ENCODE results near the gene IL20RB. TPM values are rescaled to one million over a fixed set of nuclear protein-coding genes. Genes with fewer than 3 reads are reported as not detected.

Gene IL20RB
- total and polyA plus RNA-seq, 4 donors = 0.14 to 1.3 (median 0.33) TPM

GRCh38 chr3:136988651-136989050 is 30.9 kb downstream of the IL20RB start (continued):
- TF ChIP-seq, protein P1, sequence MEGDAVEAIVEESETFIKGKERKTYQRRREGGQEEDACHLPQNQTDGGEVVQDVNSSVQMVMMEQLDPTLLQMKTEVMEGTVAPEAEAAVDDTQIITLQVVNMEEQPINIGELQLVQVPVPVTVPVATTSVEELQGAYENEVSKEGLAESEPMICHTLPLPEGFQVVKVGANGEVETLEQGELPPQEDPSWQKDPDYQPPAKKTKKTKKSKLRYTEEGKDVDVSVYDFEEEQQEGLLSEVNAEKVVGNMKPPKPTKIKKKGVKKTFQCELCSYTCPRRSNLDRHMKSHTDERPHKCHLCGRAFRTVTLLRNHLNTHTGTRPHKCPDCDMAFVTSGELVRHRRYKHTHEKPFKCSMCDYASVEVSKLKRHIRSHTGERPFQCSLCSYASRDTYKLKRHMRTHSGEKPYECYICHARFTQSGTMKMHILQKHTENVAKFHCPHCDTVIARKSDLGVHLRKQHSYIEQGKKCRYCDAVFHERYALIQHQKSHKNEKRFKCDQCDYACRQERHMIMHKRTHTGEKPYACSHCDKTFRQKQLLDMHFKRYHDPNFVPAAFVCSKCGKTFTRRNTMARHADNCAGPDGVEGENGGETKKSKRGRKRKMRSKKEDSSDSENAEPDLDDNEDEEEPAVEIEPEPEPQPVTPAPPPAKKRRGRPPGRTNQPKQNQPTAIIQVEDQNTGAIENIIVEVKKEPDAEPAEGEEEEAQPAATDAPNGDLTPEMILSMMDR (IDR thresholded peaks at IDR 0.05; ENCODE audit: low read depth, low read length, missing input control) = no peak
- TF ChIP-seq ATF3 (IDR thresholded peaks at IDR 0.05) = no peak

DNA sequence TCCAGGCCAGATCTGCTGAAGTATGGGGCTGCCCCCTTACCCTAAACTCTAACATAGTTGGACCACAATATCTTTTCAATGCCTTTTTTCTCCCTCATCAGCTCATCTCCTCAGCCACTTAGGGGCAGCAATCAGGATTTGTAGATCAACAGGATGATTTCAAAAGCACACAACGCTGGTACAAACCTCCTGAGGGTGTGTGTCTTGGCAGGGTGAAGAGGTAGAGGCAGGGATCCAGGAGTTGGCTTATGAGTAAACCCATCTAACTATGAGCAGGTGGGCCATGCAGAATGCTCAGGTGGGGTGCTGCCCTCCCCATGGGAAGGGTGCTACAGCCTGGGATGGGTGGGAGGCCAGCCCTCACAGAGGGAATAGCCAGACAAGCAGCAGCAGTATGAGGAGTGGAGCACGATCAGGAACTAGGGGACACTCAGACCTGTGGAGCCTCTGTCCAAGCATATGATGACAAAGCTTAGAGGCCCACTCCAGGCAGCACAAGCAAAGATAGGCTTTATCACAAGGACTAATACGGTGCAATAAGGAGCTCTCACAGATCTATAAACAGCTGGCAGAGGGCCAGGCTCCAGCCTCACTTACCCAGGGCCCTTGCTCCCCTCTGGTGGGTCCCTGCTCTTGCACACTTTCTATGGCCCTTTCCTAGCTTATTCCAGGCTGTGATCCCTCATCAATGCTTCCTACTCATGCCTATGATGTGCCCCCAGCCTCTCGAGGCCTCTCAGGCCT is 32.2 kb downstream of the IL20RB start:
- WGBS = 87% methylated on average over 4 of the region's 4 CpGs
- no peak for DNase-seq (ENCODE audit: low spot score)
- no peak for TF ChIP-seq RXRA (IDR thresholded peaks at IDR 0.05)
- no peak for TF ChIP-seq NR2F2 (IDR thresholded peaks at IDR 0.05)
- TF ChIP-seq ATF3 (IDR thresholded peaks at IDR 0.05) = no peak
- TF ChIP-seq, protein P2, sequence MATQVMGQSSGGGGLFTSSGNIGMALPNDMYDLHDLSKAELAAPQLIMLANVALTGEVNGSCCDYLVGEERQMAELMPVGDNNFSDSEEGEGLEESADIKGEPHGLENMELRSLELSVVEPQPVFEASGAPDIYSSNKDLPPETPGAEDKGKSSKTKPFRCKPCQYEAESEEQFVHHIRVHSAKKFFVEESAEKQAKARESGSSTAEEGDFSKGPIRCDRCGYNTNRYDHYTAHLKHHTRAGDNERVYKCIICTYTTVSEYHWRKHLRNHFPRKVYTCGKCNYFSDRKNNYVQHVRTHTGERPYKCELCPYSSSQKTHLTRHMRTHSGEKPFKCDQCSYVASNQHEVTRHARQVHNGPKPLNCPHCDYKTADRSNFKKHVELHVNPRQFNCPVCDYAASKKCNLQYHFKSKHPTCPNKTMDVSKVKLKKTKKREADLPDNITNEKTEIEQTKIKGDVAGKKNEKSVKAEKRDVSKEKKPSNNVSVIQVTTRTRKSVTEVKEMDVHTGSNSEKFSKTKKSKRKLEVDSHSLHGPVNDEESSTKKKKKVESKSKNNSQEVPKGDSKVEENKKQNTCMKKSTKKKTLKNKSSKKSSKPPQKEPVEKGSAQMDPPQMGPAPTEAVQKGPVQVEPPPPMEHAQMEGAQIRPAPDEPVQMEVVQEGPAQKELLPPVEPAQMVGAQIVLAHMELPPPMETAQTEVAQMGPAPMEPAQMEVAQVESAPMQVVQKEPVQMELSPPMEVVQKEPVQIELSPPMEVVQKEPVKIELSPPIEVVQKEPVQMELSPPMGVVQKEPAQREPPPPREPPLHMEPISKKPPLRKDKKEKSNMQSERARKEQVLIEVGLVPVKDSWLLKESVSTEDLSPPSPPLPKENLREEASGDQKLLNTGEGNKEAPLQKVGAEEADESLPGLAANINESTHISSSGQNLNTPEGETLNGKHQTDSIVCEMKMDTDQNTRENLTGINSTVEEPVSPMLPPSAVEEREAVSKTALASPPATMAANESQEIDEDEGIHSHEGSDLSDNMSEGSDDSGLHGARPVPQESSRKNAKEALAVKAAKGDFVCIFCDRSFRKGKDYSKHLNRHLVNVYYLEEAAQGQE (IDR thresholded peaks at IDR 0.05) = no peak
- no peak for TF ChIP-seq FOXA1 (IDR thresholded peaks at IDR 0.05)
- TF ChIP-seq RAD21 (IDR thresholded peaks at IDR 0.05) = no peak
- TF ChIP-seq, protein P3, sequence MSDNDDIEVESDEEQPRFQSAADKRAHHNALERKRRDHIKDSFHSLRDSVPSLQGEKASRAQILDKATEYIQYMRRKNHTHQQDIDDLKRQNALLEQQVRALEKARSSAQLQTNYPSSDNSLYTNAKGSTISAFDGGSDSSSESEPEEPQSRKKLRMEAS (IDR thresholded peaks at IDR 0.05) = no peak
- TF ChIP-seq TAF1 (conservative IDR thresholded peaks at IDR 0.05) = no peak
- no peak for TF ChIP-seq YY1 (IDR thresholded peaks at IDR 0.05)
- TF ChIP-seq, protein P1 (IDR thresholded peaks at IDR 0.05; ENCODE audit: low read depth, low read length, missing input control) = no peak
- no peak for TF ChIP-seq HNF4G (IDR thresholded peaks at IDR 0.05)

More for the DNA sequence above, 32.2 kb downstream of the IL20RB start:
- H3K4me1 ChIP-seq (ENCODE audit: control insufficient read depth in 4 of 4, insufficient read depth in 4 of 4, low read length in 3 of 4) = peaks cover 0 to 5% (median 2%) of the 10 kb centered on the region in 4 donors
- H3K36me3 ChIP-seq (ENCODE audit: control insufficient read depth in 4 of 4, insufficient read depth in 3 of 4, low read depth in 1 of 4, low read length in 3 of 4) = no peaks in the 10 kb centered on the region
- no peak overlapping the region for H3K27ac ChIP-seq (ENCODE audit: low read depth in 1 of 2, low read length in 2 of 2)
- no peaks in the 10 kb centered on the region for H3K27me3 ChIP-seq (ENCODE audit: control insufficient read depth in 4 of 4, insufficient read depth in 4 of 4, low read length in 3 of 4)
- no peak overlapping the region for H3K9ac ChIP-seq (ENCODE audit: low read depth in 1 of 2, low read length in 2 of 2)
- H3K9me3 ChIP-seq (ENCODE audit: control insufficient read depth in 4 of 4, low read length in 3 of 4) = no peaks in the 10 kb centered on the region
- H3K4me3 ChIP-seq (ENCODE audit: low read depth in 1 of 3, low read length in 3 of 3) = no peak overlapping the region
